ENCODE results near the gene RAP1GAP.
"Not testable (repeated sequence)": the region's sequence is repeated elsewhere in the genome, so short reads cannot be mapped to it uniquely, and the experiment has no call there.

The RAP1GAP gene

GRCh38 chr1:21631590-21631943, 37.6 kb downstream of the RAP1GAP start:
- H3K36me3 ChIP-seq (ENCODE audit: insufficient read depth, low read length); H3K27me3 ChIP-seq (ENCODE audit: insufficient read depth, low read length); H3K9ac ChIP-seq (ENCODE audit: low read depth, low read length); H3K27ac ChIP-seq (ENCODE audit: low read depth, low read length); H3K9me3 ChIP-seq (ENCODE audit: insufficient read depth, low read depth, low read length); H3K4me3 ChIP-seq (ENCODE audit: low read length): not testable (repeated sequence)
- 94% methylated on average over 8 of the region's 8 CpGs for WGBS
- H3K4me1 ChIP-seq (ENCODE audit: insufficient read depth, low read length), result peaks cover 17% of the 10 kb centered on the region

- H3K36me3 ChIP-seq (ENCODE audit: insufficient read depth, low read length), result no peaks in the 10 kb centered on the region
- no peak overlapping the region for H3K9ac ChIP-seq (ENCODE audit: low read depth, low read length)
- no peak overlapping the region for H3K27ac ChIP-seq (ENCODE audit: low read depth, low read length)
- H3K4me1 ChIP-seq (ENCODE audit: insufficient read depth, low read length), result peaks cover 17% of the 10 kb centered on the region
- no peaks in the 10 kb centered on the region for H3K9me3 ChIP-seq (ENCODE audit: insufficient read depth, low read depth, low read length)
- WGBS, result 42% methylated on average over 13 of the region's 13 CpGs
- H3K4me3 ChIP-seq (ENCODE audit: low read length), result peak overlapping the region; percentile 18; the same call in 1 of the 2 replicates
- no peaks in the 10 kb centered on the region for H3K27me3 ChIP-seq (ENCODE audit: insufficient read depth, low read length)
Observed at GRCh38 chr1:21630571-21631343, 38.4 kb downstream of the RAP1GAP start.

- Histone ChIP-seq H3K9me3 (ENCODE audit: insufficient read depth, low read depth, low read length) (no peaks in the 10 kb centered on the region), H3K27me3 (ENCODE audit: insufficient read depth, low read length) (no peaks in the 10 kb centered on the region), H3K4me1 (ENCODE audit: insufficient read depth, low read length) (peaks cover 17% of the 10 kb centered on the region), H3K9ac (ENCODE audit: low read depth, low read length) (no peak overlapping the region), H3K36me3 (ENCODE audit: insufficient read depth, low read length) (no peaks in the 10 kb centered on the region), H3K27ac (ENCODE audit: low read depth, low read length) (no peak overlapping the region), H3K4me3 (ENCODE audit: low read length) (no peak overlapping the region)
- WGBS, result 93% methylated on average over 4 of the region's 4 CpGs
Observed at GRCh38 chr1:21629971-21630370, 39.2 kb downstream of the RAP1GAP start.

- WGBS, result 65% methylated on average over 6 of the region's 7 CpGs
Observed at GRCh38 chr1:21628798-21629393, 40.3 kb downstream of the RAP1GAP start.

GRCh38 chr1:21626921-21627339, 42.2 kb downstream of the RAP1GAP start:
- H3K9ac ChIP-seq (ENCODE audit: low read depth, low read length), result no peak overlapping the region
- 91% methylated on average over 11 of the region's 11 CpGs for WGBS
- H3K4me3 ChIP-seq (ENCODE audit: low read length), result no peak overlapping the region
- no peaks in the 10 kb centered on the region for H3K9me3 ChIP-seq (ENCODE audit: insufficient read depth, low read depth, low read length)
- H3K4me1 ChIP-seq (ENCODE audit: insufficient read depth, low read length), result peaks cover 14% of the 10 kb centered on the region
- H3K27me3 ChIP-seq (ENCODE audit: insufficient read depth, low read length), result peaks cover 11% of the 10 kb centered on the region
- H3K36me3 ChIP-seq (ENCODE audit: insufficient read depth, low read length), result no peaks in the 10 kb centered on the region
- H3K27ac ChIP-seq (ENCODE audit: low read depth, low read length), result no peak overlapping the region

More at GRCh38 chr1:21628798-21629393, 40.3 kb downstream of the RAP1GAP start:
- Histone ChIP-seq H3K9ac (ENCODE audit: low read depth, low read length) (no peak overlapping the region), H3K9me3 (ENCODE audit: insufficient read depth, low read depth, low read length) (no peaks in the 10 kb centered on the region), H3K4me1 (ENCODE audit: insufficient read depth, low read length) (peaks cover 17% of the 10 kb centered on the region), H3K36me3 (ENCODE audit: insufficient read depth, low read length) (no peaks in the 10 kb centered on the region), H3K27me3 (ENCODE audit: insufficient read depth, low read length) (no peaks in the 10 kb centered on the region), H3K27ac (ENCODE audit: low read depth, low read length) (no peak overlapping the region), H3K4me3 (ENCODE audit: low read length) (no peak overlapping the region)

- no peaks in the 10 kb centered on the region for H3K36me3 ChIP-seq (ENCODE audit: insufficient read depth, low read length)
- no peak overlapping the region for H3K27ac ChIP-seq (ENCODE audit: low read depth, low read length)
- H3K4me1 ChIP-seq (ENCODE audit: insufficient read depth, low read length), result peaks cover 9% of the 10 kb centered on the region
- no peaks in the 10 kb centered on the region for H3K9me3 ChIP-seq (ENCODE audit: insufficient read depth, low read depth, low read length)
- no peak overlapping the region for H3K4me3 ChIP-seq (ENCODE audit: low read length)
- peaks cover 23% of the 10 kb centered on the region for H3K27me3 ChIP-seq (ENCODE audit: insufficient read depth, low read length)
- H3K9ac ChIP-seq (ENCODE audit: low read depth, low read length), result no peak overlapping the region
- 89% methylated on average over 13 of the region's 13 CpGs for WGBS
Observed at GRCh38 chr1:21625390-21626190, 43.6 kb downstream of the RAP1GAP start.

- H3K27ac ChIP-seq (ENCODE audit: low read depth, low read length), result no peak overlapping the region
- peaks cover 9% of the 10 kb centered on the region for H3K4me1 ChIP-seq (ENCODE audit: insufficient read depth, low read length)
Observed at GRCh38 chr1:21624571-21625389, 44.4 kb downstream of the RAP1GAP start.

GRCh38 chr1:21623410-21623961, 45.7 kb downstream of the RAP1GAP start:
- WGBS, result 92% methylated on average over 10 of the region's 10 CpGs
- Histone ChIP-seq H3K27me3 (ENCODE audit: insufficient read depth, low read length) (peaks cover 40% of the 10 kb centered on the region), H3K9me3 (ENCODE audit: insufficient read depth, low read depth, low read length) (no peaks in the 10 kb centered on the region), H3K4me3 (ENCODE audit: low read length) (no peak overlapping the region), H3K9ac (ENCODE audit: low read depth, low read length) (no peak overlapping the region), H3K27ac (ENCODE audit: low read depth, low read length) (no peak overlapping the region), H3K4me1 (ENCODE audit: insufficient read depth, low read length) (peaks cover 6% of the 10 kb centered on the region), H3K36me3 (ENCODE audit: insufficient read depth, low read length) (no peaks in the 10 kb centered on the region)

More at GRCh38 chr1:21624571-21625389, 44.4 kb downstream of the RAP1GAP start:
- Histone ChIP-seq H3K27me3 (ENCODE audit: insufficient read depth, low read length) (peaks cover 31% of the 10 kb centered on the region), H3K9ac (ENCODE audit: low read depth, low read length) (no peak overlapping the region), H3K36me3 (ENCODE audit: insufficient read depth, low read length) (no peaks in the 10 kb centered on the region), H3K9me3 (ENCODE audit: insufficient read depth, low read depth, low read length) (no peaks in the 10 kb centered on the region), H3K4me3 (ENCODE audit: low read length) (no peak overlapping the region)
- WGBS, result 85% methylated on average over 11 of the region's 11 CpGs

- Histone ChIP-seq H3K4me1 (ENCODE audit: insufficient read depth, low read length) (peaks cover 8% of the 10 kb centered on the region), H3K27me3 (ENCODE audit: insufficient read depth, low read length) (peaks cover 40% of the 10 kb centered on the region), H3K36me3 (ENCODE audit: insufficient read depth, low read length) (no peaks in the 10 kb centered on the region), H3K9ac (ENCODE audit: low read depth, low read length) (no peak overlapping the region), H3K4me3 (ENCODE audit: low read length) (peak overlapping the region; percentile 54), H3K27ac (ENCODE audit: low read depth, low read length) (no peak overlapping the region), H3K9me3 (ENCODE audit: insufficient read depth, low read depth, low read length) (no peaks in the 10 kb centered on the region)
- 7% methylated on average over 62 of the region's 62 CpGs for WGBS
Observed at GRCh38 chr1:21622466-21623315, 46.5 kb downstream of the RAP1GAP start.

Measured in HUES64 (cell line).